GM20000 (cell line): ENCODE data around the gene CUEDC1.

Experiments
- DNase-seq: peaks from one replicate; pipeline ENCODE4 v3.0.0; 2012; ENCODE audit warnings: low spot score
- TF ChIP-seq, protein P1 (sequence below): IDR thresholded peaks from 2 replicates; pipeline ENCODE4 v1.5.1; 2012; ENCODE audit warnings: mild to moderate bottlenecking, control low read depth; ENCODE audit errors: extremely low read depth, missing control alignments

Gene CUEDC1

DNA sequence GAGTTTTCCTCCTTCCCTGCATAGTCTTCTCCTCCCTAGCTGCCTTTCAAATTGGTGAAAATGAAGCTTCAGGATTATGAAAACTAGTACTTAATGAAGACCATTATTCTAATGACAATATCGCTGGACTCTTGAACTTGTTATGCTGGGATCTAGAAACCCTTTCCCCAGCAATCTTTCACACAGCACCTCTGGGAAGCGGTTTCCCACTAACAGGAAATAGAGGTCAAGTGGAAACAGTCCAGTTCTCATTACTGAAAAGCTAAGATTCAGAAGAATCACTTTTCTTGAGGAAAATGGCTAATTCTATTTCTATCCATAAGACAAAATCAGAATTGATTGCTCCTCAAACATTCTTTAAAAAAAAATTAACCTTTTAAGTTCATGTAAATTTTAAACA is 34.8 kb upstream of the CUEDC1 start:
- TF ChIP-seq, protein P1, sequence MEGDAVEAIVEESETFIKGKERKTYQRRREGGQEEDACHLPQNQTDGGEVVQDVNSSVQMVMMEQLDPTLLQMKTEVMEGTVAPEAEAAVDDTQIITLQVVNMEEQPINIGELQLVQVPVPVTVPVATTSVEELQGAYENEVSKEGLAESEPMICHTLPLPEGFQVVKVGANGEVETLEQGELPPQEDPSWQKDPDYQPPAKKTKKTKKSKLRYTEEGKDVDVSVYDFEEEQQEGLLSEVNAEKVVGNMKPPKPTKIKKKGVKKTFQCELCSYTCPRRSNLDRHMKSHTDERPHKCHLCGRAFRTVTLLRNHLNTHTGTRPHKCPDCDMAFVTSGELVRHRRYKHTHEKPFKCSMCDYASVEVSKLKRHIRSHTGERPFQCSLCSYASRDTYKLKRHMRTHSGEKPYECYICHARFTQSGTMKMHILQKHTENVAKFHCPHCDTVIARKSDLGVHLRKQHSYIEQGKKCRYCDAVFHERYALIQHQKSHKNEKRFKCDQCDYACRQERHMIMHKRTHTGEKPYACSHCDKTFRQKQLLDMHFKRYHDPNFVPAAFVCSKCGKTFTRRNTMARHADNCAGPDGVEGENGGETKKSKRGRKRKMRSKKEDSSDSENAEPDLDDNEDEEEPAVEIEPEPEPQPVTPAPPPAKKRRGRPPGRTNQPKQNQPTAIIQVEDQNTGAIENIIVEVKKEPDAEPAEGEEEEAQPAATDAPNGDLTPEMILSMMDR: no peak
- DNase-seq: no peak

DNA sequence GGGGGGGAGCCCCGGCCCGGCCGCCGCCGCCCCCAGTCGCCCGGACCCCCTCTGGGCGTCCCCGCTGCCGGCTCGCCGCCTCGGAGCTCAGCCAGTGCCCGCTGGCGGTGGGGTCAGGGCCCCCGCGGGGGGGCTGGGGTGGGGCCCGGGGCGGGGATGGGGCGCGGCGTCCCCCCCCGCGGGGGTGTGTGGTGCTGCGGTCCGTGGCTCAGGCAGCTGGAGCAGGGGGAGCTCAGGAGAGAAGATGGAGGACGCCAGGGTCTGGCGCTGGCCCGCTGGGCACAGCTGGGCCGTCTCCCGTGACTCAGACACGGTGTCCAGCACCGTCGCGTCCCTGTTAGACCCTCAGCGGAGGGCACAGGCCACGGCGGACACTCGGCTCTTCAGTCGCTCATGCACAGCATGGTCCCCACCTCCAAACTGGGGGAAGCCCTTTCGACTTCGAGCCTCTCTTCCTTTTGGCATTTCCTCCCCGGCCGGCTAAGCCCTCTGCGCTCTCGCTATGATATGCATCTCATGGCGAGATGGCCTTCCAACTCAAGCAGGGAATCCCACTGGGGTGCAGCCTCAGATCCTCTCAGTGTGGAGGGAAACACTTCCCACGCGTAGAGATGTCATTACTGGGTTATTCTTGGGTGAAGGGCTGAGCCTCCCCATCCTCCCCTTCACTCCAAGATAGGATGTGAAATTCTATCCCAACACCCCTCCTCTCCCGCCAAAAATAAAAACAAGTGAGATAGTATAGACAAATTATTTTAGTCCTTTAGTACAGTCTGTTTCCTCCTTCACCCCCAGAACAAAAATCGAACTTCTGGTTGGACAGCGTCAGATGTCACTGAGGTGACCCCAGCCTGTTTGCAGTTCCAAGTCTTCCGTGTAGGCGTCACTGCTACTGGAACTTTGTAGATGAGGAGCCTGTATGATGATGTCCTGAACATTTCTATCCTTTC is 33.4 kb upstream of the CUEDC1 start:
- DNase-seq: peak; percentile 90
- TF ChIP-seq, protein P1: no peak

DNA sequence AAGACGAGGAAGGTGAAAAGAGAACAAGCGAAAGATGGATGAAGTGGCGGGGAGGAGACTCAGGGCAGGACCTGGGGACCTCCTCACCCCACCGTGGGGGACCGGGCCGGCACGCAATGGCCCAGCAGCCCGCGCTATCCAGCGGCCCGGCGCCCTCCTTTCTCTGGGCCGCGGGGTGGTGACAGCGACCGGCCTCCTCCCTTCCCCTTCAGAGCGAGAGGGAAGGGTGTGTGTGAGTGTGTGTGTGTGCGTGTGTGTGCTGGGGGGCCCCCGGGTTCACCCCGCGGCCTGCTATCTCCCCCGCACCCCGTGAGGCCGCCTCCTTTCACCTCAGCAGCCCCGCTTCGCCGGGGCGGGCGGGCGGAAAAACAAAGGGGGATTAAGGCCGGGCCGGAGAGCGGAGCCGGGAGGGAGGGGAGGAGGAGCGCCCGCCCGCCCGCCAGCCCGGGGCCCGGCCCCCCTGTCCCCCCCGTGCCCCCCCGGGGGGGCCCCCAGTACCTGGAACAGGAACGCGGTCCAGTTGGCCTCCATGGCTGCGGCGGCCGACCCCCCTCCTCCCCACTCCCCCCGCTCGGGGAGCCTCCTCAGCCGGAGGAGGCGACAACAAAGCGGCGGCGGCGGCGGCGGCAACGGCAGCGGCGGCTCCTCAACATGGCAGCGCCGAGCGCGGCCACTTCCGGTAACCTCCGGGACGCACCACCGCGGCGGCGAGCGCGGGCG is 32.5 kb upstream of the CUEDC1 start, which contains the start of gene VEZF1:
Gene VEZF1, minus strand, starts transcription at position 674 of the 720 bp plus-strand sequence. Its CDS starts 143 bp downstream, at position 531.
- TF ChIP-seq, protein P1: no peak
- peak; percentile 93 for DNase-seq

- TF ChIP-seq, protein P1: no peak
- peak; percentile 56 for DNase-seq
These were observed 31.8 kb upstream of the CUEDC1 start for GRCh38 chr17:57986841-57987580.

DNA sequence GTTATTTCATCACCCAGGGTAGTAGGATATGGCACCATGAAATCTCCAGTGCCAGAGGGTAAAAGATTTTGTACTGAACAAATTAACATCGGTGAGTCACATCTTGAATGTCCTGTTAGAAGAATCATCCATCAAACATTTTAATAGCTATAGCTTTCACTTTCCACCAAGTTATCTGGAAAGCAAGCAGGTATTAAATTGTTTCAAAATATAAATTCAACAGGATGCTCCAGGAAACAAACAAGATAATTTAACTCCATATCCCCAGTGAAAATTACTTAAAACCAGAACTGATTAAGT is 30.4 kb upstream of the CUEDC1 start:
- TF ChIP-seq, protein P1: no peak
- DNase-seq: no peak

GRCh38 chr17:57984936-57985674 is 29.9 kb upstream of the CUEDC1 start:
- TF ChIP-seq, protein P1: no peak
- DNase-seq: no peak
